HS-27A (cell line): ENCODE measurements around the gene GPR156.

ENCODE experiments used
- DNase-seq: peaks from one replicate; pipeline ENCODE4 v3.0.0-alpha.2; 2012; ENCODE audit warnings: low read depth, missing footprints

Gene GPR156

GRCh38 chr3:120119846-120120510 is 165.0 kb downstream of the GPR156 start:
- no peak for DNase-seq
